ENCODE measurements around the gene USP9X. TPM values are rescaled to one million over a fixed set of nuclear protein-coding genes. Genes with fewer than 3 reads are reported as not detected.

Gene USP9X
- total and polyA plus RNA-seq, 2 of the 8 experiments (the other 6 are each of a cell fraction or from before 2014, with no cell fraction given), result 79.2 to 300 TPM

GRCh38 chrX:41178201-41178600 lies 93.0 kb downstream of the USP9X start:
- no peak overlapping the region for H3K4me3 ChIP-seq (ENCODE audit: extremely low read depth in 1 of 4, insufficient read depth in 2 of 4, low read depth in 3 of 4, low read length in 4 of 4)
- no peak overlapping the region for H3K4me2 ChIP-seq (ENCODE audit: insufficient read depth in 1 of 2, low read depth in 2 of 2, low read length in 2 of 2)
- TF ChIP-seq E2F6 (IDR thresholded peaks at IDR 0.05) (no peak), YY1 (IDR thresholded peaks at IDR 0.05; ENCODE audit: low read depth, low read length) (no peak), TBP (IDR thresholded peaks at IDR 0.05; ENCODE audit: low read depth, low read length) (no peak), POLR2AphosphoS5 (IDR thresholded peaks at IDR 0.05; ENCODE audit: low read depth, low read length) (no peak), CBX8 (IDR thresholded peaks at IDR 0.05; ENCODE audit: borderline replicate concordance, low read depth, low read length) (no peak), EZH2 (IDR thresholded peaks at IDR 0.05; ENCODE audit: low read depth, low read length, severe bottlenecking) (no peak), RBBP5 (IDR thresholded peaks at IDR 0.05; ENCODE audit: borderline replicate concordance, low read depth, low read length) (no peak), USF2 (IDR thresholded peaks at IDR 0.05; ENCODE audit: low read length) (no peak), POLR2A (IDR thresholded peaks at IDR 0.05; ENCODE audit: control extremely low read depth in 1 of 2, low read depth in 2 of 2, low read length in 2 of 2) (no peak)
- peaks cover 0 to 82% (median 16%) of the 10 kb centered on the region in 4 experiments; a peak in 7 of 8 replicates for H3K36me3 ChIP-seq (ENCODE audit: control insufficient read depth in 2 of 4, insufficient read depth in 4 of 4, low read length in 3 of 4)
- no peak overlapping the region for H2BK15ac ChIP-seq (ENCODE audit: low read length)
- H4K91ac ChIP-seq (replicated peaks; ENCODE audit: insufficient read length, low read length), result no peak overlapping the region
- FAIRE-seq, result no peak
- H2AFZ ChIP-seq (ENCODE audit: low read length), result no peak overlapping the region
- H4K20me1 ChIP-seq (replicated peaks in 1 of 2; ENCODE audit: control insufficient read depth in 1 of 2, insufficient read depth in 2 of 2, low read length in 2 of 2), result peaks cover 6% of the 10 kb centered on the region in 2 experiments
- CTCF ChIA-PET (ENCODE audit: partially characterized antibody), result no interaction called here
- no peak overlapping the region for H3K4ac ChIP-seq (replicated peaks; ENCODE audit: insufficient read length, low read depth, low read length)
- no peak overlapping the region for H3K56ac ChIP-seq (replicated peaks; ENCODE audit: insufficient read length, low read depth, low read length)
- no peak overlapping the region for H2AK5ac ChIP-seq (ENCODE audit: low read depth, low read length)
- no peak overlapping the region for H3K18ac ChIP-seq (ENCODE audit: extremely low read depth, low read length)
- H3K27me3 ChIP-seq (replicated peaks in 1 of 4; ENCODE audit: control insufficient read depth in 3 of 4, extremely low read depth in 1 of 4, insufficient read depth in 3 of 4, low read length in 3 of 4), result no peaks in the 10 kb centered on the region
- H3K9me3 ChIP-seq (ENCODE audit: insufficient read depth in 2 of 2, low read depth in 1 of 2, low read length in 1 of 2), result no peaks in the 10 kb centered on the region
- H2BK12ac ChIP-seq (ENCODE audit: low read depth, low read length), result no peak overlapping the region
- no peak for DNase-seq (ENCODE audit: low read depth in 1 of 2, low spot score in 2 of 2)
- no peak overlapping the region for H2BK120ac ChIP-seq (replicated peaks; ENCODE audit: low read depth, low read length)
- no peak overlapping the region for H3K14ac ChIP-seq (ENCODE audit: insufficient read length)
- H4K8ac ChIP-seq (ENCODE audit: extremely low read depth, insufficient read depth, low read length), result no peak overlapping the region
- H3K27ac ChIP-seq (ENCODE audit: low read depth, low read length), result no peak overlapping the region
- WGBS, 2 experiments (ENCODE audit: extremely low coverage in 1 of 2, insufficient coverage in 1 of 2, insufficient read length in 1 of 2, insufficient replicate concordance in 2 of 2, low coverage in 1 of 2, low lambda C conversion rate in 2 of 2, missing lambda C conversion rate in 1 of 2), result 91% methylated on average over 7 of the region's 7 CpGs; no CpG with 5 or more reads in 1 of the 2 experiments
- H3K9ac ChIP-seq (replicated peaks in 1 of 4; ENCODE audit: extremely low read depth in 1 of 4, low read depth in 3 of 4, low read length in 3 of 4), result no peak overlapping the region
- no peaks in the 10 kb centered on the region for H3K23me2 ChIP-seq (ENCODE audit: low read depth, low read length)
- H3K23ac ChIP-seq (ENCODE audit: insufficient read length), result no peak overlapping the region
- H4K5ac ChIP-seq (ENCODE audit: insufficient read length, low read depth, low read length), result no peak overlapping the region
- no peak overlapping the region for H2BK5ac ChIP-seq (ENCODE audit: low read depth, low read length)
- H2BK20ac ChIP-seq (ENCODE audit: low read length), result no peak overlapping the region
- no peaks in the 10 kb centered on the region for H3K79me1 ChIP-seq (ENCODE audit: low read depth, low read length)
- 0 out of 7 replicates have a peak, but pooled peaks cover 0 to 2% (median 0%) of the 10 kb centered on the region in 4 experiments for H3K4me1 ChIP-seq (replicated peaks in 1 of 4; ENCODE audit: control insufficient read depth in 3 of 4, insufficient read depth in 4 of 4, low read length in 3 of 4)
- POLR2A ChIA-PET (ENCODE audit: partially characterized antibody), result no interaction called here
- H3K79me2 ChIP-seq (ENCODE audit: control insufficient read depth in 1 of 2, insufficient read depth in 2 of 2, low read length in 2 of 2), result peaks cover 0 to 61% of the 10 kb centered on the region in 2 experiments; a peak in 3 of 4 replicates

Measured in H1 (cell line).